Neural cell (in vitro differentiated cells): ENCODE results near the gene AFTPH. TPM values are rescaled to one million over a fixed set of nuclear protein-coding genes. Genes with fewer than 3 reads are reported as not detected.

Source experiments
- H2AFZ ChIP-seq: fragments of 200-600, 300-800 bp; sonication (generic), shearing (Covaris generic); 2 replicates; pipeline ENCODE4 v1.6.0; 2014; ENCODE audit warnings: low read depth, mild to moderate bottlenecking, antibody characterized with exemption, low read length, moderate library complexity
- H3F3A ChIP-seq: fragments of 200-600 bp; shearing (Covaris generic); 2 replicates; pipeline ENCODE4 v1.6.1; 2016; ENCODE audit warnings: mild to moderate bottlenecking, moderate library complexity, mixed read lengths, antibody characterized with exemption, low read length; ENCODE audit not compliant: insufficient read depth, poor library complexity, severe bottlenecking
- H3K27ac ChIP-seq: fragments of 200-600, 300-800 bp; sonication (generic), shearing (Covaris generic); 2 replicates; pipeline ENCODE4 v1.5.1; 2014; ENCODE audit warnings: mild to moderate bottlenecking, low read length, moderate library complexity
- H3K27me3 ChIP-seq: fragments of 300-800, 200-600 bp; sonication (generic), shearing (Covaris generic); 2 replicates; pipeline ENCODE4 v1.6.0; 2014; ENCODE audit warnings: mild to moderate bottlenecking, low read depth, low read length, moderate library complexity; ENCODE audit not compliant: insufficient read depth
- H3K36me3 ChIP-seq: fragments of 300-800, 200-600 bp; sonication (generic), shearing (Covaris generic); 2 replicates; pipeline ENCODE4 v1.5.1; 2014; ENCODE audit warnings: mild to moderate bottlenecking, antibody characterized with exemption, low read length, moderate library complexity; ENCODE audit not compliant: insufficient read depth
- H3K4me2 ChIP-seq: fragments of 300-800, 200-600 bp; sonication (generic), shearing (Covaris generic); 2 replicates; pipeline ENCODE4 v1.6.0; 2014; ENCODE audit warnings: mild to moderate bottlenecking, low read length
- H3K4me3 ChIP-seq: fragments of 300-800, 200-600 bp; sonication (generic), shearing (Covaris generic); 2 replicates; pipeline ENCODE4 v1.5.1; 2014; ENCODE audit warnings: mild to moderate bottlenecking, low read length, moderate library complexity
- H3K79me2 ChIP-seq: fragments of 200-600 bp; shearing (Covaris generic); replicated peaks from 2 replicates; pipeline ENCODE4 v1.6.0; 2014; ENCODE audit warnings: mild to moderate bottlenecking, low read length, moderate library complexity; ENCODE audit not compliant: insufficient read depth
- H3K9ac ChIP-seq: fragments of 300-800, 200-600 bp; sonication (generic), shearing (Covaris generic); 2 replicates; pipeline ENCODE4 v1.6.1; 2016; ENCODE audit warnings: mild to moderate bottlenecking, low read length, mixed read lengths
- H3K9me2 ChIP-seq: fragments of 200-600 bp; shearing (Covaris generic); 2 replicates; pipeline ENCODE4 v1.6.1; 2016; ENCODE audit warnings: mild to moderate bottlenecking, low read length, mixed read lengths; ENCODE audit not compliant: insufficient read depth
- H3K9me3 ChIP-seq: fragments of 200-600, 300-800 bp; sonication (generic), shearing (Covaris generic); 2 replicates; pipeline ENCODE4 v1.6.1; 2016; ENCODE audit warnings: mild to moderate bottlenecking, mixed run types, low read length, moderate library complexity, mixed read lengths
- H4K20me1 ChIP-seq: fragments of 200-600 bp; shearing (Covaris generic); 2 replicates; pipeline ENCODE4 v1.6.1; 2016; ENCODE audit warnings: mild to moderate bottlenecking, mixed run types; ENCODE audit not compliant: insufficient read depth
- EP300 ChIP-seq: fragments of 450-650 bp; conservative IDR thresholded peaks from 2 replicates; pipeline ENCODE4 v1.6.1; 2014; ENCODE audit warnings: antibody characterized with exemption, mild to moderate bottlenecking, moderate library complexity; ENCODE audit not compliant: poor library complexity, severe bottlenecking
- EZH2 ChIP-seq: fragments of 200-600, 300-800 bp; shearing (Covaris generic), sonication (generic); IDR thresholded peaks from 2 replicates; pipeline ENCODE4 v1.6.1; 2014; ENCODE audit warnings: antibody characterized with exemption, low read length, borderline replicate concordance, mild to moderate bottlenecking; ENCODE audit not compliant: insufficient read depth, poor library complexity, severe bottlenecking
- MXI1 ChIP-seq: fragments of 450-650 bp; conservative IDR thresholded peaks from 2 replicates; pipeline ENCODE4 v1.6.1; 2014; ENCODE audit warnings: antibody characterized with exemption, mild to moderate bottlenecking; ENCODE audit not compliant: poor library complexity, severe bottlenecking
- POLR2AphosphoS5 ChIP-seq: IDR thresholded peaks from 2 replicates; pipeline ENCODE4 v1.6.1; 2012
- RAD21 ChIP-seq: fragments of 450-650 bp; conservative IDR thresholded peaks from 2 replicates; pipeline ENCODE4 v1.6.1; 2014; ENCODE audit warnings: antibody characterized with exemption, mild to moderate bottlenecking, moderate library complexity
- SMC3 ChIP-seq: fragments of 450-650 bp; conservative IDR thresholded peaks from 2 replicates; pipeline ENCODE4 v1.6.1; 2014; ENCODE audit warnings: antibody characterized with exemption, mild to moderate bottlenecking, moderate library complexity; ENCODE audit not compliant: poor library complexity
- TAF1 ChIP-seq: IDR thresholded peaks from 2 replicates; pipeline ENCODE4 v1.6.1; 2012; ENCODE audit warnings: low read depth
- polyA plus RNA-seq: library from polyadenylated mRNA; depleted of rRNA; stranded (reverse); fragments of >200 nt; gene quantifications from 2 replicates; pipeline ENCODE4 v1.2.3, GENCODE V29; 2014
- TF ChIP-seq, protein P1 (sequence below): IDR thresholded peaks from 2 replicates; pipeline ENCODE4 v1.6.1; 2012; ENCODE audit warnings: borderline replicate concordance
- TF ChIP-seq, protein P2 (sequence below): fragments of 450-650 bp; IDR thresholded peaks from 2 replicates; pipeline ENCODE4 v1.5.1; 2014; ENCODE audit warnings: antibody characterized with exemption, mild to moderate bottlenecking, moderate library complexity; ENCODE audit not compliant: poor library complexity, severe bottlenecking

Gene AFTPH
- polyA plus RNA-seq, 1 donor from 2014 or later: 63.0 TPM

DNA sequence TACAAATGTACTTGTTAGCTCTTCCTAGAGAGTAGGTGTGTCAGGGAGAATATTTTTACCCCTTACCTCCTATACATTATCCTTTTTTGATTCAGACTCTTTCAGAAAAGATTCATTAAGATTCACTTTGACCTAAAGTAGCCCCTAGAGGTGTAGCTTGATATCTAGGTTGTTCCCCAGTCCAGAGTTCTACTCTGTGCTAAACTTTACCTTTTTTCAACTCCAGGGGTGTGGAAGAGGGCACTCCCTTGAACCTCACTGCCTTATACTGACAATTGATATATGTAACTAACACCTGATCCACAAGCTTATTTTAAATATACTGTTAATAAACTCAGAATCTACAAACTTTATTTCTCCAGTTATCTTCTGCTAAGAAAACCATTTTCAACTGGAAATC is 30.0 kb downstream of the AFTPH start:
- Histone ChIP-seq H3K27ac (no peak overlapping the region), H3K4me2 (no peak overlapping the region), H4K20me1 (no peaks in the 10 kb centered on the region), H3K79me2 (peaks cover 4% of the 10 kb centered on the region), H3K27me3 (no peaks in the 10 kb centered on the region), H3F3A (no peaks in the 10 kb centered on the region), H2AFZ (no peak overlapping the region), H3K9ac (no peak overlapping the region), H3K36me3 (peaks cover 7% of the 10 kb centered on the region), H3K4me3 (no peak overlapping the region), H3K9me2 (no peaks in the 10 kb centered on the region), H3K9me3 (no peaks in the 10 kb centered on the region)
- TF ChIP-seq MXI1 (no peak), EZH2 (no peak), TAF1 (no peak), POLR2AphosphoS5 (no peak), RAD21 (no peak), EP300 (no peak), SMC3 (no peak)
- TF ChIP-seq, protein P1, sequence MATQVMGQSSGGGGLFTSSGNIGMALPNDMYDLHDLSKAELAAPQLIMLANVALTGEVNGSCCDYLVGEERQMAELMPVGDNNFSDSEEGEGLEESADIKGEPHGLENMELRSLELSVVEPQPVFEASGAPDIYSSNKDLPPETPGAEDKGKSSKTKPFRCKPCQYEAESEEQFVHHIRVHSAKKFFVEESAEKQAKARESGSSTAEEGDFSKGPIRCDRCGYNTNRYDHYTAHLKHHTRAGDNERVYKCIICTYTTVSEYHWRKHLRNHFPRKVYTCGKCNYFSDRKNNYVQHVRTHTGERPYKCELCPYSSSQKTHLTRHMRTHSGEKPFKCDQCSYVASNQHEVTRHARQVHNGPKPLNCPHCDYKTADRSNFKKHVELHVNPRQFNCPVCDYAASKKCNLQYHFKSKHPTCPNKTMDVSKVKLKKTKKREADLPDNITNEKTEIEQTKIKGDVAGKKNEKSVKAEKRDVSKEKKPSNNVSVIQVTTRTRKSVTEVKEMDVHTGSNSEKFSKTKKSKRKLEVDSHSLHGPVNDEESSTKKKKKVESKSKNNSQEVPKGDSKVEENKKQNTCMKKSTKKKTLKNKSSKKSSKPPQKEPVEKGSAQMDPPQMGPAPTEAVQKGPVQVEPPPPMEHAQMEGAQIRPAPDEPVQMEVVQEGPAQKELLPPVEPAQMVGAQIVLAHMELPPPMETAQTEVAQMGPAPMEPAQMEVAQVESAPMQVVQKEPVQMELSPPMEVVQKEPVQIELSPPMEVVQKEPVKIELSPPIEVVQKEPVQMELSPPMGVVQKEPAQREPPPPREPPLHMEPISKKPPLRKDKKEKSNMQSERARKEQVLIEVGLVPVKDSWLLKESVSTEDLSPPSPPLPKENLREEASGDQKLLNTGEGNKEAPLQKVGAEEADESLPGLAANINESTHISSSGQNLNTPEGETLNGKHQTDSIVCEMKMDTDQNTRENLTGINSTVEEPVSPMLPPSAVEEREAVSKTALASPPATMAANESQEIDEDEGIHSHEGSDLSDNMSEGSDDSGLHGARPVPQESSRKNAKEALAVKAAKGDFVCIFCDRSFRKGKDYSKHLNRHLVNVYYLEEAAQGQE: no peak
- TF ChIP-seq, protein P2, sequence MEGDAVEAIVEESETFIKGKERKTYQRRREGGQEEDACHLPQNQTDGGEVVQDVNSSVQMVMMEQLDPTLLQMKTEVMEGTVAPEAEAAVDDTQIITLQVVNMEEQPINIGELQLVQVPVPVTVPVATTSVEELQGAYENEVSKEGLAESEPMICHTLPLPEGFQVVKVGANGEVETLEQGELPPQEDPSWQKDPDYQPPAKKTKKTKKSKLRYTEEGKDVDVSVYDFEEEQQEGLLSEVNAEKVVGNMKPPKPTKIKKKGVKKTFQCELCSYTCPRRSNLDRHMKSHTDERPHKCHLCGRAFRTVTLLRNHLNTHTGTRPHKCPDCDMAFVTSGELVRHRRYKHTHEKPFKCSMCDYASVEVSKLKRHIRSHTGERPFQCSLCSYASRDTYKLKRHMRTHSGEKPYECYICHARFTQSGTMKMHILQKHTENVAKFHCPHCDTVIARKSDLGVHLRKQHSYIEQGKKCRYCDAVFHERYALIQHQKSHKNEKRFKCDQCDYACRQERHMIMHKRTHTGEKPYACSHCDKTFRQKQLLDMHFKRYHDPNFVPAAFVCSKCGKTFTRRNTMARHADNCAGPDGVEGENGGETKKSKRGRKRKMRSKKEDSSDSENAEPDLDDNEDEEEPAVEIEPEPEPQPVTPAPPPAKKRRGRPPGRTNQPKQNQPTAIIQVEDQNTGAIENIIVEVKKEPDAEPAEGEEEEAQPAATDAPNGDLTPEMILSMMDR: no peak

DNA sequence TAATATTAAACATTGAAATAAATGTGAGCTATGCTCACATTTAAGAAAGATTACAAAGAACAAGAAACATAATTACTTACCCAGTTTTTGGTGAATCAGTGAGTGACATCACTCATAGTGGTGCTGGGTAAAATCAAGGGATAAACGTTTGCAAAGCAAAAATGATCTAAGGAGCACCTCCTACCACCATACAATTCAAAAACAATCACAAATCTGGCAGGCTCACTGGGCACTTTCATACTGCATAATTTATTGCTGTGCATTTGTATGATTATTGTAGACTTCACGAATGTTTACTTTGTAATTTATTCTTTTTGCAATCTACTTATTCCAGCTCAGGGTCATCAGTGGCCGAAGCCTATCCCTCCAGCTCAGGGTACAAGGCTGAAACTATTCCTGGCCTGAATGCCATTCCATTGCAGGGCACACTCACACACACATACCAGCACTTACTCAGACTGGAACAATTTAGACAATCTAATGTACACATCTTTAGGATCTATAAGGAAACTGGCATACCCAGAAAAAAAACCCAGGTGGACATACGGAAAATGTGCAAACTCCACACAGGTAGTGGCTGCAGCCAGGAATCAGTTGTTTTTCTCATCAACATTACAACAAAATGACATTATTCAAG is 34.4 kb downstream of the AFTPH start:
- Histone ChIP-seq H2AFZ (no peak overlapping the region), H3K27me3 (no peaks in the 10 kb centered on the region), H4K20me1 (no peaks in the 10 kb centered on the region), H3K9ac (no peak overlapping the region), H3K79me2 (no peaks in the 10 kb centered on the region), H3K9me2 (no peaks in the 10 kb centered on the region), H3K4me2 (no peak overlapping the region), H3F3A (no peaks in the 10 kb centered on the region), H3K4me3 (no peak overlapping the region), H3K9me3 (no peaks in the 10 kb centered on the region), H3K36me3 (no peaks in the 10 kb centered on the region), H3K27ac (no peak overlapping the region)
- TF ChIP-seq TAF1 (no peak), EP300 (no peak), MXI1 (no peak), RAD21 (no peak), SMC3 (no peak), POLR2AphosphoS5 (no peak), EZH2 (no peak)
- TF ChIP-seq, protein P2: no peak
- TF ChIP-seq, protein P1: no peak
